GM23338 (cell line): ENCODE results near the gene TMPRSS3. TPM values are rescaled to one million over a fixed set of nuclear protein-coding genes. Genes with fewer than 3 reads are reported as not detected.

Experiments
- ATAC-seq: fragments of 200-7000 bp; cut with Tn5 transposase; 3 replicates; pipeline ENCODE4 v1.9.1; 2020
- DNase-seq: peaks from one replicate; pipeline ENCODE4 v3.0.0-alpha.2; 2015; ENCODE audit warnings: low spot score
- H2AFZ ChIP-seq: fragments of 200-600 bp; sonication (generic); 2 replicates; pipeline ENCODE4 v1.8.0; 2016; ENCODE audit warnings: antibody characterized with exemption, mild to moderate bottlenecking, moderate library complexity
- H3F3A ChIP-seq: fragments of 200-600 bp; sonication (generic); replicated peaks from 2 replicates; pipeline ENCODE4 v1.8.0; 2017; ENCODE audit warnings: antibody characterized with exemption, mixed run types, low read depth
- H3K27ac ChIP-seq: fragments of 200-600 bp; sonication (generic); 2 replicates; pipeline ENCODE4 v1.6.1; 2016; ENCODE audit warnings: low read depth
- H3K27me3 ChIP-seq: fragments of 200-600 bp; sonication (generic); 2 replicates; pipeline ENCODE4 v1.8.0; 2016; ENCODE audit warnings: mild to moderate bottlenecking, mixed run types, moderate library complexity; ENCODE audit not compliant: insufficient read depth
- H3K36me3 ChIP-seq: fragments of 200-600 bp; sonication (generic); 2 replicates; pipeline ENCODE4 v1.8.0; 2016; ENCODE audit warnings: mild to moderate bottlenecking; ENCODE audit not compliant: insufficient read depth
- H3K4me1 ChIP-seq: fragments of 200-600 bp; sonication (generic); 2 replicates; pipeline ENCODE4 v1.8.0; 2016; ENCODE audit warnings: mild to moderate bottlenecking, moderate library complexity; ENCODE audit not compliant: insufficient read depth
- H3K4me2 ChIP-seq: fragments of 200-600 bp; sonication (generic); 2 replicates; pipeline ENCODE4 v1.7.1; 2017; ENCODE audit warnings: mixed run types
- H3K4me3 ChIP-seq: fragments of 200-600 bp; sonication (generic); 2 replicates; pipeline ENCODE4 v1.6.1; 2016; ENCODE audit warnings: mixed run types
- H3K79me2 ChIP-seq: fragments of 200-600 bp; sonication (generic); replicated peaks from 2 replicates; pipeline ENCODE4 v1.8.0; 2017; ENCODE audit warnings: mild to moderate bottlenecking; ENCODE audit not compliant: insufficient read depth
- H3K9me2 ChIP-seq: fragments of 200-600 bp; sonication (generic); 2 replicates; pipeline ENCODE4 v1.8.0; 2017; ENCODE audit not compliant: insufficient read depth
- H4K20me1 ChIP-seq: fragments of 200-600 bp; sonication (generic); replicated peaks from 2 replicates; pipeline ENCODE4 v1.8.0; 2017; ENCODE audit warnings: mild to moderate bottlenecking; ENCODE audit not compliant: insufficient read depth
- H3K27ac Mint-ChIP-seq: 2 replicates; pipeline ENCODE4 v1.8.0; 2020; ENCODE audit warnings: inconsistent platforms, mild to moderate bottlenecking, moderate library complexity, mixed read lengths
- H3K27me3 Mint-ChIP-seq: 3 replicates; pipeline ENCODE4 v1.8.0; 2022; ENCODE audit warnings: low read depth, mild to moderate bottlenecking, moderate library complexity, mixed read lengths, inconsistent platforms; ENCODE audit not compliant: insufficient read depth, poor library complexity
- H3K36me3 Mint-ChIP-seq: 3 replicates; pipeline ENCODE4 v1.8.0; 2021; ENCODE audit warnings: low read depth, mild to moderate bottlenecking, inconsistent platforms, moderate library complexity, mixed read lengths
- H3K4me1 Mint-ChIP-seq: 3 replicates; pipeline ENCODE4 v1.8.0; 2020; ENCODE audit warnings: mild to moderate bottlenecking, inconsistent platforms, mixed read lengths
- H3K4me3 Mint-ChIP-seq: 3 replicates; pipeline ENCODE4 v1.8.0; 2021; ENCODE audit warnings: moderate library complexity, mild to moderate bottlenecking, inconsistent platforms, mixed read lengths
- H3K9me3 Mint-ChIP-seq: 3 replicates; pipeline ENCODE4 v1.8.0; 2020; ENCODE audit warnings: moderate library complexity, mild to moderate bottlenecking, inconsistent platforms, mixed read lengths
- CREB1 ChIP-seq: fragments of 250-450 bp; sonication (Bioruptor Pico); IDR thresholded peaks from 2 replicates; pipeline ENCODE4 v1.5.0; 2020; ENCODE audit warnings: low read depth, mild to moderate bottlenecking, moderate library complexity
- CTCF ChIP-seq, 2 experiments: fragments of 200-600 bp in 1 of 2; sonication (generic) in 1 of 2; conservative IDR thresholded peaks; 2 replicates each; pipeline versions ENCODE4 v1.5.1 to v1.6.1; 2016 to 2017; ENCODE audit warnings: antibody characterized with exemption in 2 of 2, low read depth in 2 of 2, mild to moderate bottlenecking in 2 of 2, moderate library complexity in 1 of 2
- ETS1 ChIP-seq: IDR thresholded peaks from 2 replicates; pipeline ENCODE4 v1.6.1; 2016; ENCODE audit warnings: antibody characterized with exemption
- EZH2 ChIP-seq: fragments of 200-600 bp; sonication (generic); IDR thresholded peaks from one replicate; pipeline ENCODE4 v1.8.0; 2017; ENCODE audit warnings: antibody characterized with exemption, mild to moderate bottlenecking, low read depth; ENCODE audit not compliant: unreplicated experiment
- EZH2phosphoT487 ChIP-seq: fragments of 200-600 bp; sonication (generic); IDR thresholded peaks from one replicate; pipeline ENCODE4 v1.8.1; 2018; ENCODE audit warnings: antibody characterized with exemption; ENCODE audit not compliant: unreplicated experiment
- JUNB ChIP-seq: IDR thresholded peaks from one replicate; pipeline ENCODE4 v1.6.1; 2016; ENCODE audit warnings: antibody characterized with exemption; ENCODE audit not compliant: unreplicated experiment
- NANOG ChIP-seq: IDR thresholded peaks from 2 replicates; pipeline ENCODE4 v1.6.1; 2016; ENCODE audit warnings: antibody characterized with exemption, borderline replicate concordance
- POLR2AphosphoS5 ChIP-seq: IDR thresholded peaks from 2 replicates; pipeline ENCODE4 v1.6.1; 2016; ENCODE audit warnings: antibody characterized with exemption, low read depth
- REST ChIP-seq: IDR thresholded peaks from one replicate; pipeline ENCODE4 v1.6.1; 2018; ENCODE audit warnings: antibody characterized with exemption; ENCODE audit not compliant: unreplicated experiment
- STAT1 ChIP-seq: IDR thresholded peaks from one replicate; pipeline ENCODE4 v1.6.1; 2016; ENCODE audit warnings: antibody characterized with exemption; ENCODE audit not compliant: unreplicated experiment
- ZNF114 ChIP-seq: fragments of 250-450 bp; sonication (Bioruptor Pico); IDR thresholded peaks from 2 replicates; pipeline ENCODE4 v1.5.0; 2020; ENCODE audit warnings: mild to moderate bottlenecking, moderate library complexity
- ZNF331 ChIP-seq: fragments of 250-450 bp; sonication (Bioruptor Pico); IDR thresholded peaks from 2 replicates; pipeline ENCODE4 v1.5.0; 2020; ENCODE audit warnings: low read depth, mild to moderate bottlenecking, moderate library complexity
- ZNF462 ChIP-seq: fragments of 250-450 bp; sonication (Bioruptor Pico); IDR thresholded peaks from 2 replicates; pipeline ENCODE4 v1.5.0; 2020; ENCODE audit warnings: mild to moderate bottlenecking, moderate library complexity
- polyA plus RNA-seq: library from polyadenylated mRNA; unstranded; fragments of >200 nt; fragmentation: Nextera tagmentation; extraction: Ambion mirVana; gene quantifications from 2 replicates; pipeline ENCODE4 v1.2.1, GENCODE V29; 2016
- total RNA-seq: library from RNA; depleted of rRNA; stranded (reverse); fragments of >200 nt; shearing (Covaris generic); gene quantifications from 2 replicates; pipeline ENCODE4 v1.2.3, GENCODE V29; 2014

Gene TMPRSS3
- total and polyA plus RNA-seq, 2 experiments from 2014 or later, result 0.17 TPM; not detected in 1

GRCh38 chr21:42356046-42356445 lies 39.8 kb downstream of the TMPRSS3 start:
- Histone ChIP-seq H3K4me1 (no peaks in the 10 kb centered on the region), H3K4me3 (no peak overlapping the region), H3K4me2 (no peak overlapping the region), H3K79me2 (no peaks in the 10 kb centered on the region), H4K20me1 (no peaks in the 10 kb centered on the region), H3F3A (no peaks in the 10 kb centered on the region), H3K27ac (no peak overlapping the region), H3K36me3 (no peaks in the 10 kb centered on the region), H3K9me2 (0 out of 2 replicates have a peak, but pooled peaks cover 9% of the 10 kb centered on the region), H2AFZ (no peak overlapping the region), H3K27me3 (no peaks in the 10 kb centered on the region)
- H3K27ac Mint-ChIP-seq, result no peak overlapping the region
- H3K36me3 Mint-ChIP-seq, result peaks cover 6% of the 10 kb centered on the region
- DNase-seq, result no peak
- peaks cover 9% of the 10 kb centered on the region for H3K27me3 Mint-ChIP-seq
- TF ChIP-seq REST (no peak), ETS1 (no peak), POLR2AphosphoS5 (no peak), CREB1 (CRISPR knock-in tag) (no peak), NANOG (no peak), EZH2 (no peak), EZH2phosphoT487 (no peak), STAT1 (no peak), ZNF462 (no peak), JUNB (no peak), ZNF114 (CRISPR knock-in tag) (no peak), CTCF (conservative IDR thresholded peaks at IDR 0.05; ENCODE audit: low read depth in 2 of 2) (no peak), ZNF331 (no peak)
- no peaks in the 10 kb centered on the region for H3K4me1 Mint-ChIP-seq
- peaks cover 23% of the 10 kb centered on the region for H3K9me3 Mint-ChIP-seq
- H3K4me3 Mint-ChIP-seq, result no peak overlapping the region
- ATAC-seq, result no peak
